ENCODE results near the gene MYB. TPM values are rescaled to one million over a fixed set of nuclear protein-coding genes. Genes with fewer than 3 reads are reported as not detected.
"Not testable (repeated sequence)": the region's sequence is repeated elsewhere in the genome, so short reads cannot be mapped to it uniquely, and the experiment has no call there.

MYB gene
- 18.5 TPM for polyA plus RNA-seq (2012; ENCODE audit: low read depth, missing spikeins)

GRCh38 chr6:135180542-135181332 is at the start of gene MYB:
TSS of gene MYB (plus strand) at chr6:135181308. CDS start at chr6:135181514, 206 bp downstream.
- peak; percentile 93 for FAIRE-seq
- TF ChIP-seq POLR2AphosphoS5 (IDR thresholded peaks at IDR 0.05; ENCODE audit: low read depth, low read length) (peak; percentile 77; the same call in 1 of the 2 replicates), POLR2A (IDR thresholded peaks at IDR 0.05; ENCODE audit: low read depth, low read length) (peak; percentile 38), POU2F2 (IDR thresholded peaks at IDR 0.05; ENCODE audit: low read depth, low read length) (0 out of 2 replicates have a peak, but pooled peaks have one; percentile 18), PAX5 (IDR thresholded peaks at IDR 0.05; ENCODE audit: insufficient read depth, low read length, severe bottlenecking) (no peak), SPI1 (IDR thresholded peaks at IDR 0.05; ENCODE audit: low read depth, low read length) (no peak), TAF1 (IDR thresholded peaks at IDR 0.05; ENCODE audit: low read depth, low read length) (peak; percentile 57; the same call in 1 of the 2 replicates)
- peak; percentile 61 for DNase-seq (ENCODE audit: insufficient read length, low spot score)

DNA sequence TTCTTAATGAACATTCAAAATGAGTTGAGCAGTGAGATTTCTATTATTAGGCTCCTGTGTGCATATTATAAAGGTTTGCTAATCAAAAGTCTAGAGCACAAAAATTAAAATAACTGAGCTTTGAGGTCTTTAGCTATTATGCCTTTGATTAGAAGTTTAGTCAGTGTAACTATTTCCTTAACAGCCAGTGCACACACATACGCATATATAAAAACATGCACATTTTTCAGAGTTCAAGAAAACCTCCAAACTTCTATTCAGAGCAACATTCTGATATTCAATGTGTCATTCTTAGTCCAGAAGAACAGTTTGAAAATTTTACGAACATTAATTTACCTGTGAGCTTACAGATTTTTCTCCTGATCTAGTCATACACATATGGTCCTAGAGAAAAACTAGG is 48.3 kb upstream of the MYB start:
- FAIRE-seq, result no peak
- TF ChIP-seq POLR2AphosphoS5 (IDR thresholded peaks at IDR 0.05; ENCODE audit: low read depth, low read length), result no peak
- no peak for TF ChIP-seq POLR2A (IDR thresholded peaks at IDR 0.05; ENCODE audit: low read depth, low read length)
- no peak for TF ChIP-seq TAF1 (IDR thresholded peaks at IDR 0.05; ENCODE audit: low read depth, low read length)
- no peak for TF ChIP-seq POU2F2 (IDR thresholded peaks at IDR 0.05; ENCODE audit: low read depth, low read length)
- TF ChIP-seq PAX5 (IDR thresholded peaks at IDR 0.05; ENCODE audit: insufficient read depth, low read length, severe bottlenecking), result no peak
- no peak for TF ChIP-seq SPI1 (IDR thresholded peaks at IDR 0.05; ENCODE audit: low read depth, low read length)
- no peak for DNase-seq (ENCODE audit: insufficient read length, low spot score)

DNA sequence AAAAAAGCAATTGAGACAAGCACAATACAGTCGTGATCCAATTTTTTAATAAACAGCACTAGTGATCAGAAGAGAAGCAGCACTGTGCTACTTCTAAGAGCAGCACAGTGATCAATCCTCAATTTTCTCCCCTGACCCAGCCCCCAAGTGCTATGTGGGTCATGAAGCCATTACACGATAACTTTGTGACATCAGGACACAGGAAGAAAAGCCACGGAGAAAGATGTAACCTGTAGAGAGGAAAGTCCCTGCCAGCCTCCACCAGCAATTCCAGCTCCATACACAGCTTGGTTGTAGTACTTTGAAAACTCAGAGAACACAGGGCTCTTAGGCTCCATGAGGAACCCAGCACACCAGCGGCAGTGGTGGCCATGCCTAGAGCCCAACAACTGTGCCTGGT is 45.3 kb upstream of the MYB start:
- no peak for TF ChIP-seq PAX5 (IDR thresholded peaks at IDR 0.05; ENCODE audit: insufficient read depth, low read length, severe bottlenecking)
- TF ChIP-seq POLR2A (IDR thresholded peaks at IDR 0.05; ENCODE audit: low read depth, low read length), result no peak
- TF ChIP-seq SPI1 (IDR thresholded peaks at IDR 0.05; ENCODE audit: low read depth, low read length), result no peak
- TF ChIP-seq POLR2AphosphoS5 (IDR thresholded peaks at IDR 0.05; ENCODE audit: low read depth, low read length), result no peak
- TF ChIP-seq POU2F2 (IDR thresholded peaks at IDR 0.05; ENCODE audit: low read depth, low read length), result no peak
- DNase-seq (ENCODE audit: insufficient read length, low spot score) (no peak), FAIRE-seq (peak; percentile 9)

- FAIRE-seq, result no peak
- TF ChIP-seq POLR2AphosphoS5 (IDR thresholded peaks at IDR 0.05; ENCODE audit: low read depth, low read length) (no peak), POU2F2 (IDR thresholded peaks at IDR 0.05; ENCODE audit: low read depth, low read length) (no peak), SPI1 (IDR thresholded peaks at IDR 0.05; ENCODE audit: low read depth, low read length) (no peak), TAF1 (IDR thresholded peaks at IDR 0.05; ENCODE audit: low read depth, low read length) (no peak), POLR2A (IDR thresholded peaks at IDR 0.05; ENCODE audit: low read depth, low read length) (no peak), PAX5 (IDR thresholded peaks at IDR 0.05; ENCODE audit: insufficient read depth, low read length, severe bottlenecking) (no peak)
- DNase-seq (ENCODE audit: insufficient read length, low spot score), result no peak
Measured at GRCh38 chr6:135137826-135138225, 43.3 kb upstream of the MYB start.

DNA sequence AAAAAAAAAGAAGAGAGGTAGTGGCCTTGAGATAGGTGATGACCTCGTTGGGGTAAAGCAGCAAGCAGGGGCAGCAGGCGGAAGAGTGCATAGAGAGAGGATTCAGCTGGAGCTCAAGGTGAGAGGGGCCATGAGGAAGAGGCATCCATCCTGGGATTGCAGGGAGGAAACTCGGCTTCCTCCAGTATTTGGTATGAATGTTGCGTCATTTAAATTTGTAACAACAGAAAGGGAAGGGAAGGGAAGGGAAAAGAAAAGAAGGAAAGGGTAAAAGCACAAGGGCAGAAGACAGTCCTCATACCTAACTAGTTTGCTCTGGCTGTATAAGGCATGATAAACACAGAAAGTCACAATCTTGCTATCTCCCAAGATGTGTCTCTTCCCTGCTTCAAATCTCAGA is 39.9 kb upstream of the MYB start:
- no peak for DNase-seq (ENCODE audit: insufficient read length, low spot score)
- TF ChIP-seq POLR2A (IDR thresholded peaks at IDR 0.05; ENCODE audit: low read depth, low read length) (no peak), TAF1 (IDR thresholded peaks at IDR 0.05; ENCODE audit: low read depth, low read length) (no peak), POLR2AphosphoS5 (IDR thresholded peaks at IDR 0.05; ENCODE audit: low read depth, low read length) (no peak), SPI1 (IDR thresholded peaks at IDR 0.05; ENCODE audit: low read depth, low read length) (no peak), POU2F2 (IDR thresholded peaks at IDR 0.05; ENCODE audit: low read depth, low read length) (no peak), PAX5 (IDR thresholded peaks at IDR 0.05; ENCODE audit: insufficient read depth, low read length, severe bottlenecking) (no peak)
- no peak for FAIRE-seq

DNA sequence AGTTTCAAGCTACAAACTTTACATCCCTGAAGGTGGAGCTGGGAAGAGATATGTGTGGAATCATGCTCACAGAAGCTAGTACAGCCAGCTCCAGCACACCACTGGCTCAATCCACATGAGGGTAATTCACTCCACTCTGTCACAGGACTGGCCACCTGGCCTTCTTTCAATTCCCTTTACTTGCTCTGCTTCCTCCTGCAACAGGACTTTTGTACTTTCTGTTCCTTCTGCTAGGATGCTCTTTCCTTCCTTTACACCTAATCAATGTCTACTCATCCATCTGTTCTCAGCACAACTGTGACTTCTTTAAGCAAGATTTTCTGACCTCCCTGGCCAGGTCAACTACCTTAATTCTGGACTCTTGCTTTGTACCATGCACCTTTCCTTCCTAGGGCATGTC is 39.4 kb upstream of the MYB start:
- FAIRE-seq (peak; percentile 91), DNase-seq (ENCODE audit: insufficient read length, low spot score) (no peak)
- TF ChIP-seq SPI1 (IDR thresholded peaks at IDR 0.05; ENCODE audit: low read depth, low read length) (peak; percentile 85), POLR2AphosphoS5 (IDR thresholded peaks at IDR 0.05; ENCODE audit: low read depth, low read length) (no peak), TAF1 (IDR thresholded peaks at IDR 0.05; ENCODE audit: low read depth, low read length) (no peak), POLR2A (IDR thresholded peaks at IDR 0.05; ENCODE audit: low read depth, low read length) (no peak), PAX5 (IDR thresholded peaks at IDR 0.05; ENCODE audit: insufficient read depth, low read length, severe bottlenecking) (no peak)

- DNase-seq (ENCODE audit: insufficient read length, low spot score); FAIRE-seq: not testable (repeated sequence)
Measured at GRCh38 chr6:135142232-135142631, 38.9 kb upstream of the MYB start.

DNA sequence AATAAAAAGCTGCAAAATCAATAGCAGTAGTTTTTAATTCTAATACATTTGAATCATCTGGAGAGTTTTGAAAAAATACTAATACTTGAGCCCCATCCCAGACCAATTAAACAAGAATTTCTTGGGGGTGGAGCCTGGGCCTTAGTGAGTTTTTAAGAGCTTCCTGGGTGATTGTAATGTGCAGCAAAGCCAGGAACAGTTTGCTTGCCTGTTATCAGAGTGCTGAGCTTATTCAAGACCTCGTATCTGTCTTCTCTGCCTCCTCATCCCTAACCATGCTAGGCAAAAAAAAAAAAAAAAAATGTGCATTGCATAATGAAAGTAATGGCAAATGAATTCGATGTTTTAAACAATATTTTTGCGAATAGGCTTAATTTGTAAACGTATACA is 36.4 kb upstream of the MYB start:
- no peak for DNase-seq (ENCODE audit: insufficient read length, low spot score)
- no peak for FAIRE-seq
- no peak for TF ChIP-seq POLR2A (IDR thresholded peaks at IDR 0.05; ENCODE audit: low read depth, low read length)
- TF ChIP-seq SPI1 (IDR thresholded peaks at IDR 0.05; ENCODE audit: low read depth, low read length), result no peak
- no peak for TF ChIP-seq POLR2AphosphoS5 (IDR thresholded peaks at IDR 0.05; ENCODE audit: low read depth, low read length)
- no peak for TF ChIP-seq TAF1 (IDR thresholded peaks at IDR 0.05; ENCODE audit: low read depth, low read length)
- no peak for TF ChIP-seq POU2F2 (IDR thresholded peaks at IDR 0.05; ENCODE audit: low read depth, low read length)
- no peak for TF ChIP-seq PAX5 (IDR thresholded peaks at IDR 0.05; ENCODE audit: insufficient read depth, low read length, severe bottlenecking)

- FAIRE-seq, result no peak
- no peak for TF ChIP-seq PAX5 (IDR thresholded peaks at IDR 0.05; ENCODE audit: insufficient read depth, low read length, severe bottlenecking)
- TF ChIP-seq TAF1 (IDR thresholded peaks at IDR 0.05; ENCODE audit: low read depth, low read length), result no peak
- TF ChIP-seq POLR2AphosphoS5 (IDR thresholded peaks at IDR 0.05; ENCODE audit: low read depth, low read length), result no peak
- no peak for TF ChIP-seq POU2F2 (IDR thresholded peaks at IDR 0.05; ENCODE audit: low read depth, low read length)
- no peak for TF ChIP-seq POLR2A (IDR thresholded peaks at IDR 0.05; ENCODE audit: low read depth, low read length)
- TF ChIP-seq SPI1 (IDR thresholded peaks at IDR 0.05; ENCODE audit: low read depth, low read length), result no peak
- no peak for DNase-seq (ENCODE audit: insufficient read length, low spot score)
Measured at GRCh38 chr6:135145063-135145800, 35.9 kb upstream of the MYB start.
